ENCODE results near the gene FNDC3B.

- TF ChIP-seq POLR2A (IDR thresholded peaks at IDR 0.05; ENCODE audit: low read depth, low read length) (no peak), TAF1 (IDR thresholded peaks at IDR 0.05; ENCODE audit: borderline replicate concordance, low read depth, low read length) (no peak), POLR2AphosphoS5 (IDR thresholded peaks at IDR 0.05; ENCODE audit: low read depth, low read length) (no peak)
Observed at GRCh38 chr3:172298247-172298646, 258.9 kb downstream of the FNDC3B start.

Data from GM12892 (cell line).